HG03354 (cell line): Measurements from ENCODE around the gene RGS18.
"Not testable (repeated sequence)": the region's sequence is repeated elsewhere in the genome, so short reads cannot be mapped to it uniquely, and the experiment has no call there.

ENCODE experiments used
- ATAC-seq: cut with Tn5 transposase; IDR thresholded peaks from one replicate; pipeline ENCODE4 v1.9.1; 2021; ENCODE audit warnings: mild to moderate bottlenecking; ENCODE audit not compliant: unreplicated experiment, poor library complexity, severe bottlenecking

The RGS18 gene, protein sequence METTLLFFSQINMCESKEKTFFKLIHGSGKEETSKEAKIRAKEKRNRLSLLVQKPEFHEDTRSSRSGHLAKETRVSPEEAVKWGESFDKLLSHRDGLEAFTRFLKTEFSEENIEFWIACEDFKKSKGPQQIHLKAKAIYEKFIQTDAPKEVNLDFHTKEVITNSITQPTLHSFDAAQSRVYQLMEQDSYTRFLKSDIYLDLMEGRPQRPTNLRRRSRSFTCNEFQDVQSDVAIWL

GRCh38 chr1:192158181-192158580 is at the start of gene RGS18:
TSS of gene RGS18 (plus strand) at chr1:192158462. CDS start at chr1:192158638, 176 bp downstream.
- ATAC-seq: peak; percentile 88

DNA sequence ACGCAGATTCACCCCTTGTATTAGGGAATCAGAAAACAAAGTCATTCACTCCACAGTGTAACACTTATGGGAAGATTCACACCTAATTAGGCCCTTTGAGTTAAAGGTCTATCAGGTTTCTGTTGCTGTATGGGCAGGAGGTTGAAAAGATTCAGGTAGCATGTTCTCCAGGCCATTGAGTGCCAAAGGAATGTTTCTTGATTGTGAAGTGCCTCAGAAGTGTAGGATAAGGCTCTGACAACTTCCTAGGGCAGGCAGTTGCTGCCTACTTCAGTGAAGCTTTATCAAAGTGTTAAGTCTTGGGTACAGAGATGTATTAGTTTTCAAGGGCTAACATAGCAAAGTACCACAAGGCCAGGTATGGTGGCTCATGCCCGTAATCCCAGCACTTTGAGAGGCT is 48.7 kb upstream of the RGS18 start:
- ATAC-seq: no peak

DNA sequence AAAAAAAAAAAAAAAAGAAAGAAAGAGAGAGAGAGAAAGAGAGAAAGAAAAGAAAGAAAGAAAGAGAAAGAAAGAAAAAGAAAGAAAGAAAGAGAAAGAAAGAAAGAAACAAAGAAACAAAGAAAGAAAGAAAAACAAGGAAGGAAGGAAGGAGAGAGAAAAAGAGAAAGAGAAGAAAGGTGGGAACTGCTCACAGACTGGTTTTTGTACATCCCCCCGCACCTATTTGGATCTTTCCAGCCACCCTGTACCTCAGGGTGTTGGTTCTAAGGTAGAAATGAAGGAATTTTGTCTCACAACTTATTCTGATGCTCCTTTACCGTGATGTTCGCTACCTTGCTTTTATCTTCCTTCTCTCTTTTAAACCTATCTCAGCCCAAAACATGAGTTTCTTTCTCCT is 43.3 kb upstream of the RGS18 start:
- ATAC-seq: no peak

- ATAC-seq: no peak
These were observed 39.3 kb upstream of the RGS18 start for GRCh38 chr1:192118881-192119405.

GRCh38 chr1:192119701-192120100 is 38.6 kb upstream of the RGS18 start:
- ATAC-seq: no peak

- no peak for ATAC-seq
These were observed 35.6 kb upstream of the RGS18 start for GRCh38 chr1:192122668-192123067.

DNA sequence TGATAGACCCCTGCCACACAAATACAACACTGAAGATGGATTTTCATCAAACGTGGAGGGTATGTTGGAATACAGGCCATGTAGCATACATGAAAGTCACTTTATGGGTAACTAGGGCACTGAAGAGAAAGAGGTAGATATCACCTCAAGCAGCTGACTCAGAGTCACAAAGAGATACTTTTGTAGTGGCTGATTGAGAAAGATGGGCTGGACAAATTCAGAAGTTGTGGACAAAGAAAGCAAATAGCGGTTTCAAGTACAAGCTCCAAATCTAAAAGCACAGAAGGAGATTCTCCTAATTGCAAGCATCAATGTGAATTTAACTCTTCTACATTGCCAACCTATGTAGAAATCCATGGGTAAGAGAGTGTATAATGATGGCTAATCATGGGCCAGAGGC is 35.0 kb upstream of the RGS18 start:
- ATAC-seq: no peak

DNA sequence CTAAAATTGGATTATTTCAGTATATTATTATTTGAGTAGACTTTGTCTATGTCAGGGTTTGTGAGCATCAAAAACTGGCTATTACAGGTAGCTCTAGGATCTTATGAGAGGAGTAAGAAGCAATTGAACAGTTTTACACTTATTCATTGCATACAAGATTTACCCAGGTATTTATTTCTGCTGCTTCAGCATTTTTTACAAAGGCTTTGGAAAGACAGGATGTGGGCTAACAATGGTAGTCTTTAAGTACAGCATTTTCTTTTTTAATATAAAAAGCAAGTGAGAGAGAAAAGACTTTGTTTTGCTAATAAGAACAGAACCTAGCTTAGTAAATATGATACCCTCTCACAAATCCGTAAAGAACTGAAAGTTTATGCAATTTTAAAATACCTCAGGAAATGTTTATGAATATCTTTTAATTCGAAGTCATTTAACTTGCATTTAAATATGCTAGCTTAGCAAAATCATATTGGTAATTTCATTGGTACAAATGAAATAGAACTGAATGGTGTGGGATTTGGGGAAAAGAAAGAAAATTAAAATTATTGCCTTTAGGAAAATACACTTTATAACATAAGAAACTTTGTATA is 32.1 kb upstream of the RGS18 start:
- ATAC-seq: no peak

- ATAC-seq: no peak
These were observed 28.1 kb upstream of the RGS18 start for GRCh38 chr1:192130175-192130574.

GRCh38 chr1:192130865-192131264 is 27.4 kb upstream of the RGS18 start:
- ATAC-seq: not testable (repeated sequence)

DNA sequence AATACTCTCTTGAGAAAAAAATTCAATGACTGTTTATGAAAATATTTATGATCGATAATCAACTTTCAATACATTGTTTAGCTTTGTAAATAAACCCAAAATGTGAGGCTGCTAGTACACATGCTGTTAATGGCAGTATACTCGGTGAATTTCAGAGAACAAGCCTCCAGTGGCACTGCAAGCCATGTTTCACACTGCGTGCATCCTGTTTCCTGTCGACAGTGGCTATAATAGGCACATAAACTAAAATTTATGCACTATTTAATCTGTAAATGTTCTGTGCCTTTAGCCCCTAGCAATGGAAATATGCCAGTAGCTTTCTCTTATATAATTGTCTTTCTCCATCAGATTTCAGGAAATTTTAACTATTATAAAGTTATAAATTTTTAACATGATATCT is 26.3 kb upstream of the RGS18 start:
- no peak for ATAC-seq

- ATAC-seq: no peak
These were observed 24.8 kb upstream of the RGS18 start for GRCh38 chr1:192133350-192133926.

DNA sequence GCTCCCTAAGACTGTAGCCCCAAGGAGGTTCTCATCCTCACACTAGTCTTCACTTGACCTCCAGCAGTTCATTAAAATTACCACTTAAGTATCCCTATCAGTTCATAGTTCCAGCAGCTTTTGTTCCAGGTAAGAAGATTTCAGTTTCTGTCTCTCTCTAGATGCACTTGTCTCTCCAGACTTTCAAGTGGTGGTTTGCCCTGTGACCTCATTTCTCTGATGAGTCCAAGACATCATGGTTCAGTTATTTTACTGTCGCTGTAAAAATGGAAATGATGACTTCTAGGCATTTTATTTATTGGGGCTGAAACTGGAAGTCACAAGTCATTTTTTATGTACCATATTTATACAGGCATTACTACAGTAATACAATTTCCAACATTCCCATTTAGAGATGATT is 17.9 kb upstream of the RGS18 start:
- no peak for ATAC-seq

DNA sequence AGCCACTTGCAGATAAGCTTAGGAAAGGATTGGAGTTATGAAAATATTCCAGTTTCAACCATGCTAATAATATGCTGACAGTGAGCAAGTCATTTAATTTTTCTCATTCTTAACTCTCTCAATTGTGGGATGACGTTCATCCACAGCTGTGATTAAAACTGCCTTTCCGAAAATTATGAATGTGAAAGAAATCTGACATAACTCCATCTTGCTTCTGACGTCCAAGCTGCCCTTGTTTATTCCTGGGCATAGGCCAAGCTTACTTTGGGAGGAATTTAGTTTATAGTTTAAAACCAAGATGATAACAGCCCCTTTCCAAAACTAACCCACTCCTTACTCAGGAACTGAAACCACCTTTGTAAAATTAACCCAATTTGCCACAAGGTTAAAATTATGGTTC is 11.0 kb upstream of the RGS18 start:
- no peak for ATAC-seq

GRCh38 chr1:192147696-192148095 is 10.6 kb upstream of the RGS18 start:
- no peak for ATAC-seq

- ATAC-seq: no peak
These were observed 7.1 kb upstream of the RGS18 start for GRCh38 chr1:192151176-192151575.

- no peak for ATAC-seq
These were observed 5.0 kb upstream of the RGS18 start for GRCh38 chr1:192153276-192153675.

- no peak for ATAC-seq
These were observed 1.2 kb upstream of the RGS18 start for GRCh38 chr1:192157067-192157466.

- no peak for ATAC-seq
These were observed 752 bp downstream of the RGS18 start for GRCh38 chr1:192159014-192159413.

DNA sequence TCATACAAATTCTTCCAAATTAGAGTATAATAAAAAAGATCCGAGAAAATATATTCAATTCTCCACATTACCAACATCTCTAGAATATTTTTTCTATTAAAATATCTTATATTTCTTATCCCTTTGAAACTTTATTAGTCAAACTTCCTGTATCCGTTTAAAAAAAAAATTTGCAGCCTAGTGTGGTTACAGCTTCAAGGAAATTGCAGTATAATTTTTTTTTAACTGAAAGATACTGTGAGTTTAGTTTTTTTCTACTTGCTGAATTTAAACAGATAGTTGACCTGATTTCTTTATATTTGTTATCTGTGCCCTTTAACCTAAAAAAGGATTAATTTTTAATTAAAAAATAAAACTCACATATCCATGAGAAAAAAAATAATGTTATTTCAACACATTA is 1.5 kb downstream of the RGS18 start:
- no peak for ATAC-seq

DNA sequence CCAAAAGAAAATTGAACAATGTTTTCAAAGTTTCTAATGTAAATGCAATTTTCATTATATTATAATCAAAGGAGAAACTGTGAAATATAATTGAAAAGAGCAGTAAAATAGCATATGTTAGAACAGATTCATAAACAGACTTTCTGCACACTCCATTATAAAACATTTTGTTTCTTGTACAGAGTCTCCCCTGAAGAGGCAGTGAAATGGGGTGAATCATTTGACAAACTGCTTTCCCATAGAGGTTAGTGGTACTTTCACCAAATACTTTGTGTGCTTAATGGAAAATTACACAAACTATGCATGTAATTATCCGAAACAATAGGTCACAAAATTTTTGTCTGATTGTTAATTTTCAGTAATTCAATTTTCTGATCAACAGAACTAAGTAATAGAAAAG is 1.9 kb downstream of the RGS18 start:
- no peak for ATAC-seq
